OCI-LY7 (cell line): ENCODE measurements around the gene STX16. TPM values are rescaled to one million over a fixed set of nuclear protein-coding genes. Genes with fewer than 3 reads are reported as not detected.

Experiments
- BruUV-seq: library from RNA; stranded (reverse); fragments of 400-500 nt; replicated peaks from 2 replicates; lab custom pipeline; 2021; lab: Mats Ljungman, UMichigan
- CTCF ChIA-PET: fragments of 300-600 bp; sonication (Branson Sonifier 250); formaldehyde crosslinking; loops from one replicate; lab custom pipeline; 2022; ENCODE audit warnings: antibody characterized with exemption; ENCODE audit not compliant: unreplicated experiment; lab: Charles Lee
- POLR2A ChIA-PET: fragments of 300-600 bp; sonication (Branson Sonifier 250); formaldehyde crosslinking; loops from one replicate; lab custom pipeline; 2022; ENCODE audit warnings: antibody characterized with exemption; lab: Charles Lee
- DNase-seq: peaks from one replicate; pipeline ENCODE4 v3.0.0-alpha.2; 2015; ENCODE audit warnings: low spot score
- H2AFZ ChIP-seq: fragments of 200-600 bp; sonication (generic), shearing (Covaris generic); 2 replicates; pipeline ENCODE4 v1.6.1; 2014; ENCODE audit warnings: mild to moderate bottlenecking, antibody characterized with exemption, low read length, moderate library complexity
- H3K27ac ChIP-seq: fragments of 200-600 bp; sonication (generic); 2 replicates; pipeline ENCODE4 v1.5.1; 2014; ENCODE audit warnings: mixed run types, low read depth, mild to moderate bottlenecking, moderate library complexity, low read length, inconsistent platforms; ENCODE audit not compliant: poor library complexity, severe bottlenecking
- H3K36me3 ChIP-seq: fragments of 200-600 bp; sonication (generic); 2 replicates; pipeline ENCODE4 v1.6.1; 2014; ENCODE audit warnings: mild to moderate bottlenecking, antibody characterized with exemption, low read length, moderate library complexity, mixed read lengths; ENCODE audit not compliant: insufficient read depth
- H3K4me1 ChIP-seq: fragments of 200-600 bp; sonication (generic); 2 replicates; pipeline ENCODE4 v1.5.1; 2014; ENCODE audit warnings: mild to moderate bottlenecking, low read length; ENCODE audit not compliant: insufficient read depth, poor library complexity, severe bottlenecking
- H3K4me2 ChIP-seq: fragments of 200-600 bp; sonication (generic); 2 replicates; pipeline ENCODE4 v1.6.1; 2014; ENCODE audit warnings: mild to moderate bottlenecking, low read length
- H3K4me3 ChIP-seq: fragments of 200-600 bp; sonication (generic); 2 replicates; pipeline ENCODE4 v1.5.1; 2014; ENCODE audit warnings: mild to moderate bottlenecking, low read depth, low read length; ENCODE audit not compliant: poor library complexity, severe bottlenecking
- H3K79me2 ChIP-seq: fragments of 200-600 bp; sonication (generic); 2 replicates; pipeline ENCODE4 v1.6.1; 2016; ENCODE audit warnings: low read depth, mild to moderate bottlenecking, low read length, moderate library complexity, mixed read lengths; ENCODE audit not compliant: insufficient read depth
- H3K9me2 ChIP-seq: fragments of 200-600 bp; sonication (generic); 2 replicates; pipeline ENCODE4 v1.6.1; 2016; ENCODE audit warnings: mild to moderate bottlenecking, low read length, mixed read lengths; ENCODE audit not compliant: insufficient read depth
- H3K9me3 ChIP-seq: fragments of 200-600 bp; sonication (generic); 2 replicates; pipeline ENCODE4 v1.6.1; 2014; ENCODE audit warnings: mild to moderate bottlenecking, mixed run types, low read length, mixed read lengths
- H4K20me1 ChIP-seq: fragments of 200-600 bp; sonication (generic); 2 replicates; pipeline ENCODE4 v1.6.1; 2014; ENCODE audit warnings: mild to moderate bottlenecking, antibody characterized with exemption, low read length, moderate library complexity, mixed read lengths; ENCODE audit not compliant: insufficient read depth
- EZH2phosphoT487 ChIP-seq: fragments of 200-600 bp; sonication (generic); IDR thresholded peaks from 2 replicates; pipeline ENCODE4 v1.6.1; 2018; ENCODE audit warnings: low read depth, borderline replicate concordance, mild to moderate bottlenecking, mixed run types, antibody characterized with exemption, low read length, moderate library complexity, mixed read lengths
- intact Hi-C: fragments of 100-400 bp; cut with micrococcal nuclease; formaldehyde crosslinking; loops from one replicate; pipeline ENCODE4 v1.10.0; 2022; ENCODE audit not compliant: unreplicated experiment
- total RNA-seq, 2 experiments: library from RNA; depleted of rRNA in 1 of 2; stranded (reverse); fragments of >200 nt in 1 of 2; shearing (Covaris generic) in 1 of 2; gene quantifications; 2 replicates each; pipeline ENCODE4 v1.2.3, GENCODE V29; 2014 to 2022
- TF ChIP-seq, protein P1 (sequence below): fragments of 200-600 bp; sonication (generic); conservative IDR thresholded peaks from 2 replicates; pipeline ENCODE4 v1.5.1; 2014; ENCODE audit warnings: mild to moderate bottlenecking, antibody characterized with exemption, low read length, moderate library complexity, mixed read lengths

STX16 gene
- total RNA-seq, 2 experiments from 2014 or later = 48.2 to 89.5 TPM

DNA sequence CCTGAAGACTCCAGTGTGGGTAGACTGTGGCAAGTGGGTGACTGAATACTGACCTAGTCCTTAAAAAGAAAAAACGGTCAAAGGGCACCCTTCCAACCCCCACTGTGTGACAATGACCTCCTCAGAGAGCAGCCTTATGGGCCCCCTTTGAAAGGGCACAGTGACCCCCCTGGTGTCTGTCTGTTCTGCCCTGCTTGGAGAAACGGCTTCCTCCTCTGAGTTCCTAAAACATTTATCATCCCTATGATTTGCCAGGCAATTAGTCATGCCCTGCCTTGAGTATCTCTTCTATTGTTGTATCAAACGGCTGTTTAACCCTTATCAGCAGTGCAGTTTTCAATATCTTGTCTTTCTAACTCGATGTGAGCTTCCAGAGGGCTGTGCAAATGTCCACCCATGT is 21.0 kb upstream of the STX16 start:
- Histone ChIP-seq H3K4me1 (no peaks in the 10 kb centered on the region), H3K9me2 (no peaks in the 10 kb centered on the region), H3K4me3 (no peak overlapping the region), H4K20me1 (no peaks in the 10 kb centered on the region), H2AFZ (no peak overlapping the region), H3K36me3 (no peaks in the 10 kb centered on the region), H3K4me2 (no peak overlapping the region), H3K9me3 (no peaks in the 10 kb centered on the region), H3K79me2 (no peaks in the 10 kb centered on the region), H3K27ac (no peak overlapping the region)
- DNase-seq = no peak
- no TSS peak for BruUV-seq
- intact Hi-C loops = no loop called here
- no peak for TF ChIP-seq EZH2phosphoT487
- TF ChIP-seq, protein P1, sequence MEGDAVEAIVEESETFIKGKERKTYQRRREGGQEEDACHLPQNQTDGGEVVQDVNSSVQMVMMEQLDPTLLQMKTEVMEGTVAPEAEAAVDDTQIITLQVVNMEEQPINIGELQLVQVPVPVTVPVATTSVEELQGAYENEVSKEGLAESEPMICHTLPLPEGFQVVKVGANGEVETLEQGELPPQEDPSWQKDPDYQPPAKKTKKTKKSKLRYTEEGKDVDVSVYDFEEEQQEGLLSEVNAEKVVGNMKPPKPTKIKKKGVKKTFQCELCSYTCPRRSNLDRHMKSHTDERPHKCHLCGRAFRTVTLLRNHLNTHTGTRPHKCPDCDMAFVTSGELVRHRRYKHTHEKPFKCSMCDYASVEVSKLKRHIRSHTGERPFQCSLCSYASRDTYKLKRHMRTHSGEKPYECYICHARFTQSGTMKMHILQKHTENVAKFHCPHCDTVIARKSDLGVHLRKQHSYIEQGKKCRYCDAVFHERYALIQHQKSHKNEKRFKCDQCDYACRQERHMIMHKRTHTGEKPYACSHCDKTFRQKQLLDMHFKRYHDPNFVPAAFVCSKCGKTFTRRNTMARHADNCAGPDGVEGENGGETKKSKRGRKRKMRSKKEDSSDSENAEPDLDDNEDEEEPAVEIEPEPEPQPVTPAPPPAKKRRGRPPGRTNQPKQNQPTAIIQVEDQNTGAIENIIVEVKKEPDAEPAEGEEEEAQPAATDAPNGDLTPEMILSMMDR = no peak
- ChIA-PET POLR2A (no interaction called here), CTCF (no interaction called here)

DNA sequence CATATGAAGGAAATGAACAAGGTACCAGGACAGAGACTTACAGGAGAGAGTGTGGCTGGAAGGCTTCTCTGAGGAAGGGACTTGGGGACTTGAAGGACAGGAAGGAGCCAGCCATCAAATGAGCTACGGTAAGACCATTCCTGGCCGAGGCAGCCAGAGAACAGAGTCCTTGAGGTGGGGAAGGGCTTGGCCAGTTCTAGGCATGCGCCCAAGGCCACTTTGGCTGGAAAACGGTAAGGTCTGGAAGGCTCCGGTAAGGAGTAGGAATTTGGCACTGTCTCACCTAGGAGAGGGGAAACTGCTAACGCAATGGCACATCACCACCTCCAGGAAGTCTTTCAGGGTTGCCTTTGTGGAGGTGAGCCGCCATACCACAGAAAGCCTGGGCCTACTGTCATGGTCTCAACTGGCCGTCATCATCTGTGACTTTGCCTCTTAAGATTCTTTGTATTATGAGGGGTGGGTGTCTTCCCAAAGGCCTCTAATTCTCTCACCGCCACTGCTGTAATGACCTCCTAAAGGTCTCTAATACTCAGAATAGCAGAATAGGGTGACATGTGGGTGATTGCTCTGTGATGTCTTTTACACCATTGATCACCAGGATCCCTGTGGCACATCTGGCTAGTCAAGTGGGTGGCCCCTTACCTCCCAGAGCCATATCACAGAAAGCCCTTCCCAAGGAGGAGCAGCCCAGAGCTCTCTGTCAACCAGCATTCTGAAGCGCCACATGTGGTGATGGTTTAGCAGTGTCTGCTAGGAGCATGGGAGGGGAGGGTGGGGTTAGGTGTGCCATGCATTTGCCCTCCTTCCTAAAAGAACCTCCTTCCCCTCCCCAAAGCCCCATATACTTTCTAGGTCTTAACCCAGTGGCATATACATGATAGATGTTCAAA is 17.7 kb upstream of the STX16 start:
- BruUV-seq = no TSS peak
- H2AFZ ChIP-seq = no peak overlapping the region
- H3K4me2 ChIP-seq = no peak overlapping the region
- intact Hi-C loops = no loop called here
- H3K79me2 ChIP-seq = no peaks in the 10 kb centered on the region
- ChIA-PET POLR2A (interaction anchor here (0.9 kb wide), 1 partner anchor 18 kb away, joined by 4 read pairs; no protein-coding TSS in a partner anchor), CTCF (no interaction called here)
- no peak for TF ChIP-seq EZH2phosphoT487
- H3K9me3 ChIP-seq = no peaks in the 10 kb centered on the region
- DNase-seq = no peak
- H3K27ac ChIP-seq = no peak overlapping the region
- no peaks in the 10 kb centered on the region for H3K36me3 ChIP-seq
- H3K4me1 ChIP-seq = no peaks in the 10 kb centered on the region
- H3K9me2 ChIP-seq = no peaks in the 10 kb centered on the region
- no peaks in the 10 kb centered on the region for H4K20me1 ChIP-seq
- no peak overlapping the region for H3K4me3 ChIP-seq

- intact Hi-C loops = no loop called here
- no TSS peak for BruUV-seq
- no peaks in the 10 kb centered on the region for H3K9me3 ChIP-seq
- no peak for DNase-seq
- H3K9me2 ChIP-seq = no peaks in the 10 kb centered on the region
- no peak for TF ChIP-seq EZH2phosphoT487
- TF ChIP-seq, protein P1 = no peak
- CTCF ChIA-PET = no interaction called here
- H2AFZ ChIP-seq = no peak overlapping the region
- no peak overlapping the region for H3K4me2 ChIP-seq
- H3K4me3 ChIP-seq = no peak overlapping the region
- H3K79me2 ChIP-seq = no peaks in the 10 kb centered on the region
- POLR2A ChIA-PET = no interaction called here
- H4K20me1 ChIP-seq = no peaks in the 10 kb centered on the region
- H3K4me1 ChIP-seq = no peaks in the 10 kb centered on the region
- H3K36me3 ChIP-seq = no peaks in the 10 kb centered on the region
- H3K27ac ChIP-seq = no peak overlapping the region
These were observed 17.0 kb upstream of the STX16 start for GRCh38 chr20:58634059-58634458.
